ENCODE data around the gene LDAH.

LDAH gene

DNA sequence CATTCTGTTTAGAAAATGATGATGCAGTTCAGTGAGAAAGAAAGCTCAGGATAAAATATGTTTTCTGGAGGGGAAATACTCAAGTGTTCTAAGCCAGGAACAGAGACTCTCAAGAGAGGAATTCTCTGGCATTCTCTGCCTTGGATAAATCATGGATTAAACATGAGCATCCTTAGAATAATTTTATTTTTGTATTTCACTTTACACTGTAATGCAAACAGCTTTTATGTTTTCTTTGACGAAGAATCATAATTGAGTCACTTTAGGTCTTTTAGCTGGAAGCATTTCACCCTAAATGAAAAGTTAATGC is 144.9 kb downstream of the LDAH start:
- no peak for DNase-seq

- no peak for DNase-seq
These were observed 145.4 kb downstream of the LDAH start for GRCh38 chr2:20677301-20678085.

- no peak for DNase-seq
These were observed 146.3 kb downstream of the LDAH start for GRCh38 chr2:20676353-20677215.

DNA sequence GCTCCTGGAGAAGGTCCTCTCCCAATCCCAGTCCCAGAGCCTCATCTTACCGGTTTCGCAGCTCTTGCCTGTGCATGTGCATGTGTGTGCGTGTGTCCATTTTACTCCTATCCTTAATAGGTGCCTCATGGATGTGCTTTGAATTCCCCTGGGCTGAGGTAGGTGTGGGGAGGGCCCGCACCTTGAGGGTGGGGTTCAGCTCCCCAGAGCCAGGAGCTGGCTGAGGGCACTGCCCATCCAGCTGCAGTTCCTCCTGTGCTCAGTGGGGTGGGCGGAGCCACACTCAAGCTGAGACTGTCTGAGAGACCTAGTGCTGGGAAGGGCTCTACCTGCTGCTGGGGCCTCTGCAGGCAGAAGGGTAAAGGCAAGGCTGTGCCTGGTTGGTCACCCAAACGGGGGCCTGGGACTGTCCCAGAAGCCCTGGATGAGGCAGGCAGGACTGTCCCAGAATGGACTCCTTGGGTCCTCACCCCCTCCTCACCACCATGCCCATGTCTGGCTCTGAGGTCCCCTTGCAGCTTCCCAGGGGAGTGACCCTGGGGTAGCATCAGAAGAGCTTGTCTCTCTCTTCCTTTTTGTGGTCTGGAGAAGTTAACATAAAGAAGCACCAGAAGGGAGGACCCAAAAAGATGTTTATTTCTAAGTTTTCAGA is 147.1 kb downstream of the LDAH start:
- no peak for DNase-seq

- no peak for DNase-seq
These were observed 147.8 kb downstream of the LDAH start for GRCh38 chr2:20674974-20675679.

- DNase-seq = no peak
These were observed 148.5 kb downstream of the LDAH start for GRCh38 chr2:20674309-20674965.

- no peak for DNase-seq
These were observed 149.1 kb downstream of the LDAH start for GRCh38 chr2:20673686-20674308.

DNA sequence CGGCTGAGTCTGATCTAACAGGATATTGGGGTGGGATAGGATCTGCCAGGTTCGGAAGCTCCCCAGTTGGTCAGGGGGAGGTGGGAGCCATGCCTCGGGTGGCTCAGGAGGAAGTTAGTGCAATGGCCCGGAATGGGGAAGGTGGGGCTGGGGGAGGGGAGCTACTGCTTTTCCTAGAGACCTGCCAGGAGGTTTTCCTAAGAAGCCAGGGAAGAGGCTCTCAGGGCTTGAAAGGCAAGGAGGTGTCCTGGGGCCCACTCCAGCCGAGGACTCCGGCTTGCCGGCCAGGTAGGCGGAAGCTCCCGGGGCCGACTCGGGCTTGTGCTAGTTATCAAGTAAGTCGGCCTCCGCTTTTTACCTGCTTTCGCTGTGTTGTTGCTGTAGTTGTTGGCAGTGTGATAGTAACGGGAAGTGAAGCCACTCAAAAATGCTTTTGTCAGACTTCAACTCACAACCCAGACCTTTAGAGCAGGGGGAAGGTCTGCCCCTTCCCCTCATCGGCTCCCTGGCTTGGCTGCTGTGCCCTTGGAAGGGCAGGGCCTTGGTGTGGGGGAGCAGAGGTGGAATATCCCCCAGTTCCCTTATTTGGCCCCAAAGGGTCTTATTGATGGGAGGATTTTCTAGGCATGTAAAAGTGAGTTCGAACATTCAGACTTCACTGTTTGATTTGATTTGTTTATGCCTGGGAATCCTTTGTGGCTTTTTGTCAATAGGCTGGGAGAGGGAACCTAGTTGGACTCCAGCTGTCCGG is 150.5 kb downstream of the LDAH start:
- DNase-seq = no peak

GRCh38 chr2:20671736-20672080 is 151.2 kb downstream of the LDAH start:
- DNase-seq = no peak

DNA sequence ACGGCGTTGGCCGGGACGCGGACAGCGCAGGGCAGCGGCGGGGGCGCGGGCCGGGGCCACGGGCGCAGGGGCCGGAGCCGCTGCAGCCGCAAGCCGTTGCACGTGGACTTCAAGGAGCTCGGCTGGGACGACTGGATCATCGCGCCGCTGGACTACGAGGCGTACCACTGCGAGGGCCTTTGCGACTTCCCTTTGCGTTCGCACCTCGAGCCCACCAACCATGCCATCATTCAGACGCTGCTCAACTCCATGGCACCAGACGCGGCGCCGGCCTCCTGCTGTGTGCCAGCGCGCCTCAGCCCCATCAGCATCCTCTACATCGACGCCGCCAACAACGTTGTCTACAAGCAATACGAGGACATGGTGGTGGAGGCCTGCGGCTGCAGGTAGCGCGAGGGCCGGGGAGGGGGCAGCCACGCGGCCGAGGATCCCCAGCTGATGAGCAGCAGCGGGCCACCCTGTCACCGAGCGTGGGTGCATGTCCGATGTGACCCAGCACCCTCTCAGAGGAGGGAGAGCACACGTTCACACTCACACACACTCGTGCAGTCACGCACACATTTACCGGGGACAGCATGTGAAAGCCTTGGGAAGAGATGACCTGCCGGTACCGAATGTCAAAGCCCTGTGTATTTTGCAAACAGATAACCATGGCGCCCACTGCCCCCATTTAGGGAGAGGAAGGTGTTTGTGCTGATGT is 151.7 kb downstream of the LDAH start:
- DNase-seq = no peak

- no peak for DNase-seq
These were observed 152.4 kb downstream of the LDAH start for GRCh38 chr2:20670315-20671035.

- no peak for DNase-seq
These were observed 153.2 kb downstream of the LDAH start for GRCh38 chr2:20669562-20670314.

- DNase-seq = no peak
These were observed 153.9 kb downstream of the LDAH start for GRCh38 chr2:20668871-20669475.

DNA sequence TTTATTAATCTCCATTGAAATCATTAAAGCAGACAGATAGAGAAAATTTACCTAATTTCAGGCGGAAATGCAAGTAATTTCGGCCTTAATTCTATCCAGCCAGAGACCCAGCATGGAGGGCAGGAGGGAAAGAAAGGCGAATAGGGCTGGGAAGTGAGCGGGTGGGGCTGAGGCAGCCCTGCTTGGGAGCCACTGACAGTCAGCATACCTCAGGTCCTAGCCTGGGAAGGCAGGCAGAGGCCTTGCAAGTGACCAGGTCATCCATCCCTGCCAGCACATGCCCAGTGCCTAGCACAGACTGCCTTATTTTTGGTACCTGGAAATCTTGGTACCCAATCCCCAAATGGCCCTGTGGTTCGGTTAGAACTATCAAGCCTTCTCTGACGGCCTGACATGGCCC is 154.4 kb downstream of the LDAH start:
- DNase-seq = no peak

- no peak for DNase-seq
These were observed 155.1 kb downstream of the LDAH start for GRCh38 chr2:20667531-20668401.

DNA sequence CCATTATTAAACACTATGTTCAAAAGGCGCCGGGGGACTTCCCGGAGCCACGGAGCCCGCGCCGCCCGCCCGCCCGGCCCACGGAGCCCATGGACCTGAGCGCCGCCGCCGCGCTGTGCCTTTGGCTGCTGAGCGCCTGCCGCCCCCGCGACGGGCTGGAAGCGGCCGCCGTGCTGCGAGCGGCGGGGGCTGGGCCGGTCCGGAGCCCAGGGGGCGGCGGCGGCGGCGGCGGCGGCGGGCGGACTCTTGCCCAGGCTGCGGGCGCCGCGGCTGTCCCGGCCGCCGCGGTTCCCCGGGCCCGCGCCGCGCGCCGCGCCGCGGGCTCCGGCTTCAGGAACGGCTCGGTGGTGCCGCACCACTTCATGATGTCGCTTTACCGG is 155.8 kb downstream of the LDAH start:
- no peak for DNase-seq

DNA sequence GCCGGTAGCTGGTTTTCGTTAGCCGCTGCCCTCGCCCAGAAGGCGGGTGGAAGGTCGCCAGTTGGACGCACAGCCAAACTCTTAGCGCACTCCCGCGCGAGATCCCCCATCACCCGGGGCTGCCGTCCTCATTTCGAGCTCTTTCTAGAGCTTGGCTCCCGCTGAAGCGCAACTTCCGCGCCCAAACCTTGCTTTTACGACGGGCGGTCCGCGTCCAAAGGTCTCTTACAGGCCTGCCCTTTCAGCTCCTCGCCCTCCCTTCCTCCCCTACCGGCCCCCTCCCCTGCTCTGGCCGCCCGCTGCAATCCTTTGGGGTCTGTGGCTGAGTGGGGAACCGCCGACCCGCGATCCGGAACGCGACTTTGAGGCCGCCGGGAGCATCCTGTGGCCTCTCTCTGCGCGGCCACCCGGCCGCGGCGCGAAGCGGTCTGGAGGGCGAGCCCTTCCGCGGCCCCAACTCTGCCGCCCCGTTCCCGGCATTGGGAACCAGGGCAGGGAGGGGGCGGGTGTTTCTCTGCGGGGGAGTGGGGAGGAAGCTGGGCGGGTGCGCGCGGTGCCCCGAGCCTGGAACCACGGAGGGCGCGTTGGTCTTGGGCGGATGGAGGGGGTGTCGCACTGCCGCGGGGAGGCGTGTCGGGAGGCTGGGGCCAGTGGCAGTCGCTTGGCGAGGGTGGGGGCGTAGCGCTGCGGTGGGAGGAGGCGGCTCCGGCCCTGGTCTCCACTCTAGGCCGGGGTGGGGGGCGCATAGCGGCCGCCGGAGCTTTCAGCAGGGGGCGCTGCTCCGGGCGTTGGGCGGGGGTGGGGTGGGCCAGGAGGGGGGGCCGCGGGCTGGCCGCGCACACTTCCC is 156.4 kb downstream of the LDAH start, which contains the start of gene GDF7:
TSS of gene GDF7 (plus strand) at position 841 of the 847 bp plus-strand sequence. CDS start 96 bp downstream, outside the sequence.
- DNase-seq = no peak

All from GDM1 (cell line).